Forelimb muscle (tissue), 1 donor: ENCODE measurements around the gene FRYL. TPM values are rescaled to one million over a fixed set of nuclear protein-coding genes. Genes with fewer than 3 reads are reported as not detected.
"Not testable (repeated sequence)": the region's sequence is repeated elsewhere in the genome, so short reads cannot be mapped to it uniquely, and the experiment has no call there.

ENCODE experiments used
- DNase-seq: peaks from one replicate; pipeline ENCODE4 v3.0.0-alpha.2; 2013; ENCODE audit warnings: low read depth
- polyA plus RNA-seq: library from polyadenylated mRNA; unstranded; fragments of 120-200 nt; gene quantifications from one replicate; pipeline ENCODE4 v1.2.1, GENCODE V29; 2013; ENCODE audit not compliant: insufficient read length

FRYL gene
- polyA plus RNA-seq, 1 donor, result 24.8 TPM

DNA sequence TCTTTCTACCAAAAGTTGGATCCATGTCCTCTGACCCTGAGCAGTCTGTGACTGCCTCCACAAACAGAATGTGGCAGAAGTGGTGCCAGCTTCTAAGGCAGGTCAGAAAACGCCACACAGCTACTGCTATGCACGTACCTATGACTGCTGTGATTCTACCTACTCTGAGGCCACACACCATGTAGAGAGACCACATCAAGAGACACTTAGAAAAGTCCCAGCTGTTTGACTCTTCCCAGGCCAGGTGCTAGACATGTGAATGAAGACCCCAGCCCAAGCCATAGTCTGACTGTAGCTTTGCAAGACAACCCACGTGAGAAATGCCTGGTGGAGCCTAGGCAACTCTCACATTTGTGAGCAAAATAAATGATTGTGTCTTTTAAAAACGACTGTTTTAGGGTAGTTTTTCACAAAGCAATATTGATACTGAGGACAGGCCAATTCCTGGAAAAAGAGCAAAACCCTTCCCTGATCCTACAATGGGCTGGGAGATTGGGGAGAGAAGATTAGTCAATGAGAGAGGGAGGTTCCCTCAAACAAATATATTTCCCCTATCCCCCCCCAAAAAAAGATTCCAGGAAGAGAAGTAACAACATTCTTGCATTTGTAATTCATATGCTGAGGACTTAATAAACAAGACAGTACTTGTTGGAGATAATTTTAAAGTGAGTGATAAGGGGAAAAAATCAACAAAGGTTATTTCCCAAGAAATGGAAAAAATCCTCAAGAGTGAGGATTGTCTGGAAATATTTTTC is 33.3 kb downstream of the FRYL start:
- no peak for DNase-seq

DNA sequence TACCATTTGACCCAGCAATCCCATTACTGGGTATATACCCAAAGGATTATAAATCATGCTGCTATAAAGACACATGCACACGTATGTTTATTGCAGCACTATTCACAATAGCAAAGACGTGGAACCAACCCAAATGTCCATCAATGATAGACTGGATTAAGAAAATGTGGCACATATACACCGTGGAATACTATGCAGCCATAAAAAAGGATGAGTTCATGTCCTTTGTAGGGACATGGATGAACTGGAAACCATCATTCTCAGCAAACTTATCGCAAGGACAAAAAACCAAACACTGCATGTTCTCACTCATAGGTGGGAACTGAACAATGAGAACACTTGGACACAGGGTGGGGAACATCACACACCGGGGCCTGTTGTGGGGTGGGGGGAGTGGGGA is 34.9 kb downstream of the FRYL start:
- not testable (repeated sequence) for DNase-seq

DNA sequence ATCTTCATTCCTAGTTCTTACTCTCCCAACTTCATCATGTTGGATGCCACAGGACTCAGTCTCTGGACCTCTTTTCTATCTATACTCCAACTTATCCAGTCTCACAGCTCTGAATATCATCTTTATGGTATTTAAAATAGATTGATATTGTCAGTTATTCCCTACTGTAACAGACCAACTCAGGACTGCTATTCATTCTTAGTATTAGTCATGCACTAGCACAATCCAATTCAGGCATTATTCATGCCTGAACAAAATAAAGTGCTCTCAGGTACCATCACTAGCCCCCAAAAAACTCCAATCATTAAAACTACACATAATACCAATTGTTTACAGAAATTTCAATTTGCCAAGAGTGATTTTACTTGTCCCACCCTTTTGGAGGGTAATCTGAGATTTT is 37.7 kb downstream of the FRYL start:
- no peak for DNase-seq

DNA sequence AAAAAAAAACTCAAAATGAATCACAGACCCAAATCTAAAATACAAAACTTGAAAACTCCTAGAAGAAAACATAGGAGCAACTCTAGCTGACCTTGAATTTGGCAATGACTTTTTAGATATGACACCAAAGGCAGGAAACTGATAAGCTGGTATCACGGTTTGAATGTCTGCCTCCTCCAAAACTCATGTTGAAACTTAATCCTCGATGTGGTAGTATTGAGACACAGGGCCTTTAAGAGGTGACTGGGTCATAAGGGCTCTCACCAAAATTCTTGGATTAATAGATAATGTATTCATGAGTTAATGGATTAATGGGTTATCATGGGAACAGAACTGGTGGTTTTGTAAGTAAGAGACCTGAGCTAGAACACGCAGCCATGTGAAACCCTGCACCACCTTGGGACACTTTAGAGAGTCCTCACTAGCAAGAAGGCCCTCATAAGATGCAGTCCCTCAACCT is 40.5 kb downstream of the FRYL start:
- no peak for DNase-seq

DNA sequence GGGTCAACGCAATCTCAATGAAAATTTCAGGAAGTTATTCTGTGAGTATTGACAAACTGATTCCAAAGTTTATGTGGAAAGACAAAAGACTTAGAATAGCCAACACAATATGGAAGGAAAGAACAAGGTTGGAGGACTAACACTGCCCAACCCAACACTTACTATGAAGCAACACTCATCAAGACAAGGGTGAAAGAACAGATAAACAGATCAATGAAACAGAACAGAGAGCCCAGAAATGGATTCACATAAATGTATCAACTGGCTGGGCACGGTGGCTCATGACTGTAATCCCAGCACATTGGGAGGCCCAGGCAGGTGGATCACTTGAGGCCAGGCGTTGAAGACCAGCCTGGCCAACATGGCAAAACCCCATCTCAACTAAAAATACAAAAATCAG is 41.2 kb downstream of the FRYL start:
- DNase-seq, result no peak

DNA sequence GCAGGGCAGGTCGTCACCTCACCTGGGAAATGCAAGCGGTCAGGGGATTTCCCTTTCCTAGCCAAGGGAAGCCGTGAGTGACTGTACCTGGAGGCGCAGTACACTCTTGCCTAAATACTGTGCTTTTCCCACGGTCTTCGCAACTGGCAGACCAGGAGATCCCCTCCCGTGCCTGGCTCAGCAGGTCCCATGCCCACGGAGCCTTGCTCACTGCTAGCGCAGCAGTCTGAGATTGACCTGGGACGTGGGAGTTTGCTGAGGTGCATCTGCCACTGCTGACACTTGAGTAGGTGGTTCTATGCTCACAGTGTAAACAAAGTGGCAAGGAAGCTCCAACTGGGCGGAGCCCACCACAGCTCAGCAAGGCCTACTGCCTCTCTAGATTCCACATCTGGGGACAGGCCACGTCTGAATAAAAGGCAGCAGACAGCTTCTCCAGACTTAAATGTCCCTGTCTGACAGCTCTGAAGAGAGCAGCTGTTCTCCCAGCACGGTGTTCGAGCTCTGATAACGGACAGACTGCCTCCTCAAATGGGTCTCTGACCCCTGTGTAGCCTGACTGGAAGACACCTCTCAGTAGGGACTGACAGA is 51.1 kb downstream of the FRYL start:
- DNase-seq, result not testable (repeated sequence)

DNA sequence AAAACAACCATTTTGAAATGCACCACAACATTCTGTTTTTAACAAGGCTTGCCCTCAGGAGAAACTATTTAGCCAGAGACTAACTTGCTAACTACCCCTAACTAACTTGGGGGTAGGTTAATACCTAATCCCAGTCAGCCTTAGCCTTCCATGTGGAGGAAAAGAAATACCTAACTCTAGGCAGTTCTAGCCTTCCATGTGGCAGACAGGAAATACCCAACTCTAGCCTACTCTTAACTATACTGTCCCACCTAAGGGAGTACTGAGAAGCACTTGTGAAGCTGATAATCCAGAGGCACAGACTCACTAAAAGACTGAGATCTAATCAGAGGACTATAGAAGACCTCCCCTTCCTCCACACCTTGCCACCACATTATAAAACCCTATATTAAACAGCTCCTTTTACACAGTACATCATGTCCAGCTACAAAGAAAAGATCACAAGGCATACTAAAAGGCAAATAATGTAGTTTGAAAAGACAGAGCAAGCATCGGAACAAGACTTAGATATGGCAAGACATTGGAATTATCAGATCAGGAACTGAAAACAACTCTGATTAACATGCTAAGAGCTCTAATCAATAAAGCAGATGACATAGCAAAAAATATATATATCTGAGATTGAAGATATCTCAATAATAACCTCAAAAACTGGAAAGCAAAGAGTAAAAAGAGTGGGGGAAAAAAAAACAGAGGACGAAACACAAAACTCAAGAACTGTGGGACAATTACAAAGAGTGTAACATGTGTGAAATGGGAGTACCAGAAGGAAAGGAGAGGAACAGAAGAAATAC is 52.2 kb downstream of the FRYL start:
- DNase-seq, result no peak

DNA sequence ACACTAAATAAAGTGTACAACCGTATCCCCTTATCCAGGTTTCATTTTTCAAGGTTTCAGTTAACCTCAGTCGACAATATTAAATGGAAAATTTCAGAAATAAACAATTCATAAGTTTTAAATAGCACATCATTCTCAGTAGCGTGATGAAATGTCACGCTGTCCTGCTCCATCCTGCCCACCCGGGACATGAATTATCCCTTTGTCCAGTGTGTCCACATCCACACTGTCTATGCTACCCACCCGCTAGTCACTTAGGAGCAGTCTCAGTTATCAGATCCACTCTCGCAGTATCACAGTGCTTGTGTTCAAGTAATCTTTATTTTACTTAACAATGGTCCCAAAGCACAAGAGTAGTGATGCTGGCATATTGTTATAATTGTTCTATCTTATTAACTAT is 54.7 kb downstream of the FRYL start:
- no peak for DNase-seq

DNA sequence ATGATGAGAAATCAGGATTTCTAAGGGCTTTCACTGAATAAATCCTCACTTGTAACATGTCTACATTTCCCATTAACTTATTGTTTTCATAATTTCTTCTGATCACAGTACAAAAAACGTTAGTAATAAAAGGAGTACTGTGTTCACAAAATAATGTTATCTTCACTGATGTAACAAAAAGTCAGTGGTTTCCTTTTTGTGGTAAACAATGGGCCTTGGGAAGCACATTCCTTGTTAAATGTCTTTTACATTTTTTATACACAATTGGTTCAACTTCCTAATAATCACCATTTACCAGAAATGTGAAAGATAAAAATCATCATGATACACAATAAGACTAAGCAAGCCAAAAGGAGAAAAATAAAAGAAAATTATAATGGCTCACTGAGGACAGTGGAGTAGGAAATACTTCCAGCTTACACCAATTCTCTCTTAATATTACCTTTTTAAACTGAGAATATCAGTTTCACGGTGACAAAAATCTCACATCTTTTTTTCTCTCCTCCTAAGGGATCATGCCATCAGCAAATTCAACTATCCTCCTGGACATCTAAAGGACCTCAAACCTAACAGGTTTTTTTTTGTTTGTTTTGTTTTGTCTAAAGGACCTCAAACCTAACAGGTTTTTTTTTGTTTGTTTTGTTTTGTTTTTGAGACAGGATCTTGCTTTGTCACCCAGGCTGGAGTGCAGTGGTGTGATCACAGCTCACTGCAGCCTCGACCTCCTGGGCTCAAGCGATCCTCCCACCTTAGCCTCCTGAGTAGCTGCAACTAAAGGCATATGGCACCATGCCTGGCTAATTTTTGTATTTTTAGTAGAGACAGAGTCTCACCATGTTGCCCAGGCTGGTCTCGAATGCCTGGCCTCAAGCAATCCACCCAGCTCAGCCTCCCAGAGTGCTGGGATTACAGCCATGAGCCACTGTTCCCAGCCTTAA is 57.3 kb downstream of the FRYL start:
- DNase-seq, result no peak

DNA sequence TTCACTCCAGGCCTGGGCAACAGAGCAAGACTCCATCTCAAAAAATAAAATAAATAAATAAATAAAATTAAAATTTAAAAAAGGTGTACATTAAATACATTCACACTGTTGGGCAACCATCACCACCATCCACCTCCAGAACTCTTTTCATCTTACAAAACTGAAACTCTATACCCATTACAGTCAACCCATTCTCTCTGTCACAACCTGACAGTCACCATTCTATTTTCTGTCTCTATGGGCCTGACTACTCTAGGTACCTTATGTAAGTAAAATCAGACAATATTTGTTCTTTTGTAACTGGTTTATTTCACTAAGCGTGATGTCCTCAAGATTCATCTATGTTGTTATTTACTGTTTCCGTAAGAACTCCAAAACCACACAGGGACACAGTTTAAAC is 59.6 kb downstream of the FRYL start:
- DNase-seq, result no peak

DNA sequence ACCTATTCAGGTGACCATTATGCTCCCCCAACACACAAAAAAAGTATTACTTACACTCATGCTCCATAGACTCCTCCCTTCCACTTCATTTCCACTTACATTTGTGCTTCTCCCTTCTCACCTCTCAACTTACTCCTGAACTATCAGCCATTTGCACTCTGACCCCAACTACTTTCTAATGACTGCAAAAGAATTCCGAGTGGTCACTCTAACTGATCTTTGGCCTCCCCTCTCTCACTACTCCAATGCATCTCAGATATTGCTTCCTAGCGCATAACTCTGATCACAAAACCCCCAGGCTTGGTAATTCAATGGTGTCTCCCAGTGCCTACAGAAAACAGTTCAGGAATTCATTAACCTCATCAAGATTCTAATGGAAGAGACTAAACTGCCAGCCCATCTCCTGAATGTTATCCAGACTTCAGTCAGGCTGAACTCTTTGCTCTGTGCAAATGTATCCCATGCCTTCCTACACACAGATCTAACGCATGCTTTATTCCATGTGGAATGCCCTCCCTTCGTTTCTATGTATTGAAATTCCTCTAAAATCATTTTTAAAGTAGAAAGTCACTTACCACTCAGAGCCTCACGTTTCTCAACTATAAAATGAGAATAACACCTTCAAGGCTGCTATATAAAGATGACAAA is 61.1 kb downstream of the FRYL start:
- DNase-seq, result no peak

DNA sequence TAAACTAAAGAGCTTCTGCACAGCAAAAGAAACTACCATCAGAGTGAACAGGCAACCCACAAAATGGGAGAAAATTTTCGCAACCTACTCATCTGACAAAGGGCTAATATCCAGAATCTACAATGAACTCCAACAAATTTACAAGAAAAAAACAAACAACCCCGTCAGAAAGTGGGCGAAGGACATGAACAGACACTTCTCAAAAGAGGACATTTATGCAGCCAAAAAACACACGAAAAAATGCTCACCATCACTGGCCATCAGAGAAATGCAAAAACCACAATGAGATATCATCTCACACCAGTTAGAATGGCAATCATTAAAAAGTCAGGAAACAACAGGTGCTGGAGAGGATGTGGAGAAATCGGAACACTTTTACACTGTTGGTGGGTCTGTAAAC is 63.8 kb downstream of the FRYL start:
- DNase-seq, result not testable (repeated sequence)

DNA sequence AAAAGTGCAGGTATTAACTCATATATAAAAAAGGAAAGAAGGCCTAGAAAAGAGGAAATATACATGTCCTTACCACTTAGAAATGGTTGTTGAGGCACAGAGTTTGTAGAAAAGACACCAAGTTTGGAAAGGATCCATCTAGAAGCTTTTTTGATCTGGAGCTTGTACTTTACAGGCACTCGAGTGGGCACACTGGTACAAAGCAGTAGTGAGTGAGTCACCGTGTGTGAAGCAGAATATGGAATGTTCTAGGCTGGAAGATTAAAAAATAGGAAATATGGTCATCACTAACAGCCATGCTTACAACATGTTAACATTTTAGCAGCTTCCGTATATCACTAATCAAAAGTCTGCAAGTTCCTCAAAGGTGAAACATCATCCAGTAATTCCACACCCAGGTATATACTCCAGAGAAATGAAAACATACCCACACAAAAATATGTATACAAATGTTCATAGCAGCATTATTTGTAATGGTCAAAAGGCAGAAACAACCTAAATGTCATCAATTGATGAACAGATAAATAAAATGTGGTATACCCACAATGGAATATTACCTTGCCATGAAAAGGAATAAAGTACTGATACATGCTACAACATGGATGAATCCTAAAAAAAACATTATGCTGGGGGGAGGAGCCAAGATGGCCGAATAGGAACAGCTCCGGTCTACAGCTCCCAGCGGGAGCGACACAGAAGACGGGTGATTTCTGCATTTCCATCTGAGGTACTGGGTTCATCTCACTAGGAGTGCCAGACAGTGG is 69.5 kb downstream of the FRYL start:
- no peak for DNase-seq

DNA sequence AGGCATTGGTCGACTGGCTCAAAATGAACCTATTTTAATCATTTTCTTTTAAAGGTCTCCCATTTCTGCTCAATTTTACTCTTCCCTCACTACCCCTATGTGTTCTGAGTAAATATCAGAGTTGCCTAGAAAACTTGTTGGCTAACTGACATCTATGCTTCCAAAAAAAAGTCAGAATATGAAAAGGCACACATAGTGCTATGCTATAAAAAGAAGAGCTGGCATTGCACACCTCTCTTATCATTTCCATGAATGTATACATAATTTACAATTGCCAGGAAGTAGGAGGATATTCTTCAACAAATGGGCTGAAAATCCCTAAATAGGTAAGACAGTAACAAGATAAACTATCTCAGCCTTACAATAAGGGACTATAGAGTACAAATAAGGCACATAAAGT is 70.2 kb downstream of the FRYL start:
- DNase-seq, result no peak

DNA sequence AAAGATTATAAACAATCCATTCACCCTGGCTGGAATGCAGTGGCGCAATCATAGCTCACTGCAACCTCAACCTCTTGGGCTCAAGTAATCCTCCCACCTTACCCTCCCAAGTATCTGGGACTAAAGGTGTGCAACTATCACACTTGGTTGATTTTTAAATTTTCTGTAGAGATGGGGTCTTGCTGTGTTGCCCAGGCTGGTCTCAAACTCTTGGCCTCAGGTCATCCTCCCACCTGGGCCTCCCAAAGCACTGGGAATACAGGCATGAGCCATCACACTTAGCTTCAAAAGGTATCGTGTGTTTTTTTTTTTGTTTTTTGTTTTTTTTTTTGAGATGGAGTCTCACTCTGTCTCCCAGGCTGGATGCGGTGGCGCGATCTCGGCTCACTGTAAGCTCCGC is 71.5 kb downstream of the FRYL start:
- no peak for DNase-seq

DNA sequence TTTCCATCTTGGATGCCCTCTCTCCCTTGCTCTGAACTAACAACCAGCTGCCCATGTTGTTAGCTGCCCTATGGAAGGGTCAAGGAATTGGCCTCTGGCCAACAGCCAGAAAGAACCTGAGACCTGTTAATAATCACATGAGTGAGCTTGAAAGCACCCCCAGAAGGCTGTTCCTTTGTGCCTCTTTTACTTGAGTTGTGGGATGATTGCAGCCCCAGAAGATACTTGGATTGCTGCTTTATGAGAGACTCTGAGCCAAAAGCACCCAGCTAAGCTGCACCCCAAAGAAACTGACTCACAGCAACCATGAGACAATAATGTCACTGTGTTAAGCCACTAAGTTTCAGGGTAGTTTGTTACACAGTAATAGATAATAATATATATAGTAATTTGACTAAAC is 73.3 kb downstream of the FRYL start:
- no peak for DNase-seq

DNA sequence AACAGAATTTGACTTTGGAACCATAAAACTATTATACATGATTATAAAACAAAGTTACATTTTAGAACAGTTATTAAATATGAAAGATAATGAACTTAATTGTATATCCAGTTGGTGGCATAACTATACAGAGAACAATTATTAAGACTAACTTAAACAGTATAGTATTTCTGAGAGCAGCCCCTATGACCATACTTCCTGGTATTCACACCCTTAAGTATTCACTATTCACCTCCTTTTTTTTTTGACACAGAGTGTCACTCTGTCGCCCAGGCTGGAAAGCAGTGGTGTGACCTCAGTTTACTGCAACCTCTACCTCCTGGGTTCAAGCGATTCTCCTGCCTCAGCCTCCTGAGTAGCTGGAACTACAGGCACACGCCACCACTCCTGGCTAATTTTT is 74.5 kb downstream of the FRYL start:
- DNase-seq, result no peak

DNA sequence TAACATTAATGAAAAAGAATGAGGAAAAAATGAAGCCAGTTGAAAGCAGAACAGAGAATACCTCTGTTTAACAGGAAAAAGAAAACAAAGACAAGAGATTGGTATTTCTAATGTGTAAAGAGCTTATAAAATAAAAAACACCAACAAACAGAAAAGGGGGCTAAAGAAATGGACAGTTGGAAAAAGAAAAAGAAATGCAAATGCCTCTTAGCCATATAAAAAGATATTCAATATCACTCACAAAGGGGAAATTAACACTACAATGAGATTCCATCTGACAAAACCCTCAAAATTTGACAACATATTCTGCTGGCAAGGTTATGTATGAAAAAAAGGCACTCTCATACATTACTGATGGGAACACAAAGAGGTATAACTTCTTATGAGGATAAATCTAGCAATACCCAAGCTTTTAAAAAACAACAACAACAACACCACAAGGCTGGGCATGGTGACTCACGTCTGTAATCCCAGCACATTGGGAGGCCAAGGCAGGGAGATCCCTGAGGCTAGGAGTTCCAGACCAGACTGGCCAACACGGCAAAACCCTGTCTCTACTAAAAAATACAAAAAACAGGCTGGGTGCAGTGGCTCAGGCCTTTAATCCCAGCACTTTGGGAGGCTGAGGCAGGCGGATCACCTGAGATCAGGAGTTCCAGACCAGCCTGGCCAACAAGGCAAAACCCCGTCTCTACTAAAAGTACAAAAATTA is 75.8 kb downstream of the FRYL start:
- no peak for DNase-seq

DNA sequence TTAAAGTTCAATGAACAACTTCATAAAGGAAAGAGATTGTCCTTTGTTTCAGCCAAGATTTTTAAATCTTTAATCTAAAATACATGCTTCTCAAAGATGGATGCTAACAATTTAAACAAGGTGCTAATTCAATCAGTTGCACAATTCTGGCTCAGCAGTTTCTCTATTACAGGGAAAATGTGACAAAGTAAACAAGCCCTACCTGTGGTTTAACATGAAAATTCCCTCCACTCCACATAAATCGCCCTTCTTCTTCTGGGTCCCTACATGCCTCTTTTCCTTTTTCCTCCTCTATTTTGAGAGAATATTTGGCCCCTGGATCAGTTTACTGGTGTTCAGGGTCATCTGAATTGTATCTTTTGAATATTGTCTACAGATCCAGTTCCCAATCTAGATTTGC is 80.6 kb downstream of the FRYL start:
- DNase-seq, result no peak
